SK-N-SH (cell line): ENCODE measurements around the gene SPIB. TPM values are rescaled to one million over a fixed set of nuclear protein-coding genes. Genes with fewer than 3 reads are reported as not detected.
"Not testable (repeated sequence)": the region's sequence is repeated elsewhere in the genome, so short reads cannot be mapped to it uniquely, and the experiment has no call there.

Source experiments
- CTCF ChIA-PET: fragments of 300-600, 350-600 bp; formaldehyde crosslinking; extraction: SDS; loops from one replicate; lab custom pipeline; 2021; lab: Yijun Ruan, JAX
- POLR2A ChIA-PET: fragments of 350-600 bp; sonication (Branson Sonifier 250); formaldehyde crosslinking; extraction: SDS; loops from one replicate; lab custom pipeline; 2020; ENCODE audit warnings: antibody characterized with exemption, inconsistent platforms; lab: Yijun Ruan, JAX
- DNase-seq: peaks from one replicate; pipeline ENCODE4 v3.0.0; 2012
- H2AFZ ChIP-seq: fragments of 200-600 bp; sonication (generic); 2 replicates; pipeline ENCODE4 v1.8.1; 2016; ENCODE audit warnings: antibody characterized with exemption, mild to moderate bottlenecking, low read depth
- H3F3A ChIP-seq: fragments of 200-600 bp; sonication (generic); replicated peaks from 2 replicates; pipeline ENCODE3; 2016; ENCODE audit warnings: antibody characterized with exemption, mild to moderate bottlenecking; ENCODE audit not compliant: insufficient read depth
- H3K27ac ChIP-seq, 2 experiments: fragments of 200-500 bp in 1 of 2; fragments of 200-600 bp in 1 of 2; sonication (Bioruptor generic) in 1 of 2; sonication (generic), shearing (Covaris generic) in 1 of 2; 2 replicates each; pipeline versions ENCODE4 v1.5.1 to v1.6.1; 2014 to 2016; ENCODE audit warnings: low read depth in 2 of 2, inconsistent platforms in 1 of 2, low read length in 1 of 2, mild to moderate bottlenecking in 1 of 2, mixed read lengths in 1 of 2
- H3K27me3 ChIP-seq: fragments of 200-600 bp; sonication (generic), shearing (Covaris generic); 2 replicates; pipeline ENCODE4 v1.6.1; 2016; ENCODE audit warnings: mixed run types; ENCODE audit not compliant: insufficient read depth
- H3K36me3 ChIP-seq, 2 experiments: fragments of 200-500 bp in 1 of 2; fragments of 200-600 bp in 1 of 2; sonication (Bioruptor generic) in 1 of 2; sonication (generic) in 1 of 2; replicated peaks in 1 of 2; 2 replicates each; pipeline versions ENCODE3 to v1.5.1; 2014 to 2016; ENCODE audit warnings: low read length in 1 of 2, mild to moderate bottlenecking in 1 of 2; ENCODE audit not compliant: insufficient read depth in 2 of 2, control insufficient read depth in 1 of 2
- H3K4me1 ChIP-seq, 2 experiments: fragments of 200-500 bp in 1 of 2; fragments of 200-600 bp in 1 of 2; sonication (Bioruptor generic) in 1 of 2; sonication (generic), shearing (Covaris generic) in 1 of 2; 2 replicates each; pipeline versions ENCODE4 v1.5.1 to v1.6.1; 2014 to 2016; ENCODE audit warnings: low read depth in 1 of 2, low read length in 1 of 2, mixed run types in 1 of 2; ENCODE audit not compliant: insufficient read depth in 2 of 2, control insufficient read depth in 1 of 2
- H3K4me2 ChIP-seq: fragments of 200-600 bp; sonication (generic), shearing (Covaris generic); 2 replicates; pipeline ENCODE4 v1.6.1; 2017; ENCODE audit warnings: mixed run types
- H3K4me3 ChIP-seq, 2 experiments: fragments of 200-500 bp in 1 of 2; fragments of 200-600 bp in 1 of 2; sonication (Bioruptor generic) in 1 of 2; sonication (generic), shearing (Covaris generic) in 1 of 2; 2 replicates each; pipeline versions ENCODE4 v1.5.1 to v1.8.1; 2014 to 2016; ENCODE audit warnings: low read depth in 2 of 2, inconsistent platforms in 1 of 2, low read length in 1 of 2, mild to moderate bottlenecking in 1 of 2, mixed read lengths in 1 of 2, moderate library complexity in 1 of 2
- H3K79me2 ChIP-seq: fragments of 200-600 bp; sonication (generic); 2 replicates; pipeline ENCODE4 v1.8.1; 2017; ENCODE audit warnings: mild to moderate bottlenecking; ENCODE audit not compliant: insufficient read depth
- H3K9ac ChIP-seq: fragments of 200-600 bp; sonication (generic); 2 replicates; pipeline ENCODE4 v1.6.1; 2017; ENCODE audit warnings: mixed run types
- H3K9me2 ChIP-seq: fragments of 200-600 bp; sonication (generic); 2 replicates; pipeline ENCODE4 v1.6.1; 2017; ENCODE audit warnings: mixed run types
- H3K9me3 ChIP-seq: fragments of 200-600 bp; sonication (generic); 2 replicates; pipeline ENCODE4 v1.6.1; 2017; ENCODE audit warnings: mixed run types, mild to moderate bottlenecking, moderate library complexity
- H4K20me1 ChIP-seq: fragments of 200-600 bp; sonication (generic); 2 replicates; pipeline ENCODE4 v1.6.1; 2017; ENCODE audit warnings: mild to moderate bottlenecking, mixed run types; ENCODE audit not compliant: insufficient read depth
- ELF1 ChIP-seq: IDR thresholded peaks from 2 replicates; pipeline ENCODE4 v1.4.0; 2012
- EP300 ChIP-seq, 2 experiments: IDR thresholded peaks; 2 replicates each; pipeline versions ENCODE4 v1.4.0 to v1.6.1; 2012; ENCODE audit warnings: borderline replicate concordance in 1 of 2, low read depth in 1 of 2, low read length in 1 of 2
- EZH2phosphoT487 ChIP-seq: fragments of 200-600 bp; sonication (generic); IDR thresholded peaks from 2 replicates; pipeline ENCODE4 v1.6.1; 2017; ENCODE audit warnings: low read depth, mixed run types, mild to moderate bottlenecking, antibody characterized with exemption, moderate library complexity, borderline replicate concordance
- FOXJ3 ChIP-seq: sonication (generic); formaldehyde crosslinking; IDR thresholded peaks from 2 replicates; pipeline ENCODE4 v1.5.1; 2020; ENCODE audit warnings: mild to moderate bottlenecking, missing genetic modification reagents
- FOXM1 ChIP-seq: IDR thresholded peaks from 2 replicates; pipeline ENCODE4 v1.4.0; 2012; ENCODE audit warnings: low read depth, mild to moderate bottlenecking
- GABPA ChIP-seq: IDR thresholded peaks from 2 replicates; pipeline ENCODE4 v1.4.0; 2012; ENCODE audit warnings: low read depth, mild to moderate bottlenecking
- MEF2A ChIP-seq: IDR thresholded peaks from 2 replicates; pipeline ENCODE4 v1.4.0; 2012; ENCODE audit warnings: low read depth, borderline replicate concordance
- MXI1 ChIP-seq: IDR thresholded peaks from 2 replicates; pipeline ENCODE4 v1.6.1; 2012; ENCODE audit warnings: mild to moderate bottlenecking, low read depth, low read length, improper control_type of control experiment
- NFIC ChIP-seq: IDR thresholded peaks from 2 replicates; pipeline ENCODE4 v1.4.0; 2012; ENCODE audit warnings: borderline replicate concordance
- POLR2AphosphoS5 ChIP-seq: IDR thresholded peaks from 2 replicates; pipeline ENCODE4 v1.6.1; 2012; ENCODE audit warnings: low read depth, low read length
- RFX5 ChIP-seq: IDR thresholded peaks from 2 replicates; pipeline ENCODE4 v1.6.1; 2012; ENCODE audit warnings: mild to moderate bottlenecking, improper control_type of control experiment, low read length
- TAF1 ChIP-seq: IDR thresholded peaks from 2 replicates; pipeline ENCODE4 v1.6.1; 2012; ENCODE audit warnings: low read depth, mild to moderate bottlenecking, low read length, moderate library complexity, borderline replicate concordance
- TCF12 ChIP-seq: IDR thresholded peaks from 2 replicates; pipeline ENCODE4 v1.4.0; 2012
- USF2 ChIP-seq: fragments of 150-350 bp; IDR thresholded peaks from 2 replicates; pipeline ENCODE4 v1.6.1; 2017; ENCODE audit warnings: antibody characterized with exemption, low read length, low read depth, borderline replicate concordance
- WGBS: methylation state at CpG from one replicate; pipeline ENCODE4 v1.1.6; 2017; ENCODE audit warnings: low lambda C conversion rate; 5-methylcytosine and 5-hydroxymethylcytosine counted together
- polyA plus RNA-seq, 3 experiments: library from polyadenylated mRNA; depleted of rRNA; stranded (reverse); fragments of >200 nt; gene quantifications; 2 replicates each; pipeline ENCODE4 v1.2.3, GENCODE V29; 2012
- TF ChIP-seq, protein P1 (sequence below): fragments of 200-600 bp; sonication (generic); IDR thresholded peaks from 2 replicates; pipeline ENCODE4 v1.6.1; 2017; ENCODE audit warnings: antibody characterized with exemption, mild to moderate bottlenecking, moderate library complexity

The SPIB gene
- polyA plus RNA-seq, 1 of the 3 experiments (the other 2 are of a cell fraction): not detected

- Histone ChIP-seq H3K27ac (no peak overlapping the region), H3K79me2 (no peaks in the 10 kb centered on the region), H3K9ac (no peak overlapping the region), H3K9me3 (no peaks in the 10 kb centered on the region), H3K4me3 (no peak overlapping the region), H3K9me2 (no peaks in the 10 kb centered on the region), H3K4me1 (peaks cover 0 to 8% of the 10 kb centered on the region in 2 experiments; a peak in 1 of 4 replicates), H3F3A (no peaks in the 10 kb centered on the region), H3K4me2 (no peak overlapping the region), H4K20me1 (no peaks in the 10 kb centered on the region), H2AFZ (no peak overlapping the region)
- DNase-seq: no peak
- WGBS: 40% methylated on average over 5 of the region's 5 CpGs
- ChIA-PET POLR2A (no interaction called here), CTCF (no interaction called here)
- TF ChIP-seq USF2: no peak
- TF ChIP-seq, all 33 proteins: peak for 0
- Histone ChIP-seq H3K27me3 (peaks cover 36% of the 10 kb centered on the region), H3K36me3 (no peaks in the 10 kb centered on the region)
Observed at GRCh38 chr19:50437862-50438449, 19.2 kb downstream of the SPIB start.

DNA sequence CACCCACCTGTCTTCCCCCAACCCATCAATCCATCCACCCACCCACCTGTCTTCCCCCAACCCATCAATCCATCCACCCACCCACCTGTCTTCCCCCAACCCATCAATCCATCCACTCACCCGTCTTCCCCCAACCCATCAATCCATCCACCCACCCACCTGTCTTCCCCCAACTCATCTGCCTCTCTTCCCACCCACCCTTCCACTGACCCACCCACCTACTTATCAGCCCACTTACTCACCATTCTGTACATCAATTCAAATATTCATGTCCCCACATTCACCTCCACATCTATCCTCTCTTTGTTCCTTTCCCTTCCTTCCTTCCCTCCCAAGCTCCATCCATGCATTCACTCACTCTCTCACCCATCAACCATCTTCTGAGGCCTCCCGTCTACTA is 20.4 kb downstream of the SPIB start:
- H3K4me1 ChIP-seq, H3K4me2 ChIP-seq, H3K36me3 ChIP-seq, POLR2A ChIA-PET, H3K9me2 ChIP-seq, H3K9me3 ChIP-seq, H2AFZ ChIP-seq, H3F3A ChIP-seq, H3K79me2 ChIP-seq, H3K4me3 ChIP-seq, H4K20me1 ChIP-seq, H3K27ac ChIP-seq, DNase-seq, H3K9ac ChIP-seq: not testable (repeated sequence)
- 14% methylated on average over 2 of the region's 2 CpGs for WGBS
- H3K27me3 ChIP-seq: peaks cover 24% of the 10 kb centered on the region
- CTCF ChIA-PET: interaction anchor here (1.1 kb wide), 1 partner anchor 169 kb away, joined by 3 read pairs; no protein-coding TSS in a partner anchor

DNA sequence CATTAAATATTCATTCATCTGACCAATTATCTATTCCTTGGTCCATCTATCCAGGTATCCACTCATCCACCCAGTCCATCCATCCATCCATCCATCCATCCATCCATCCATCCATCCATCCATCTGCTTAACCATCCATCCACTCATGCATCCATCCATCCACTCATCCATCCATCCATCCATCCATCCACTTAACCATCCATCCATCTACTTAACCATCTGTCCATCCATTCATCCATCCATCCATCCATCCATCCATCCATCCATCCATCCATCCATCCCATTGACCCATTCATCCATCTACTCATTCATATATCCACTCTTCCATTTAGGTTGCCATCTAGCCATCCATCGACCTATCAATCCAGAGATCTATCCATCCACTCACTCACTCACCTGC is 25.3 kb downstream of the SPIB start:
- Histone ChIP-seq H3K9ac (no peak overlapping the region), H3F3A (no peaks in the 10 kb centered on the region), H3K36me3 (no peaks in the 10 kb centered on the region), H3K4me1 (no peaks in the 10 kb centered on the region), H3K9me2 (no peaks in the 10 kb centered on the region), H3K4me3 (no peak overlapping the region), H3K9me3 (no peaks in the 10 kb centered on the region), H3K79me2 (no peaks in the 10 kb centered on the region), H3K27ac (no peak overlapping the region), H4K20me1 (no peaks in the 10 kb centered on the region), H3K4me2 (no peak overlapping the region), H3K27me3 (peaks cover 6% of the 10 kb centered on the region; the same call in 1 of the 2 replicates), H2AFZ (no peak overlapping the region)
- WGBS: 2% methylated on average over 1 of the region's 1 CpG
- ChIA-PET CTCF (interaction anchor here (1.1 kb wide), 1 partner anchor 16 kb away, joined by 4 read pairs; no protein-coding TSS in a partner anchor), POLR2A (interaction anchor here (1.5 kb wide), 1 partner anchor 16 kb away, joined by 3 read pairs; no protein-coding TSS in a partner anchor)
- no peak for DNase-seq
- no peak for TF ChIP-seq FOXJ3 (CRISPR knock-in tag)
- no peak for TF ChIP-seq EP300 (IDR thresholded peaks at IDR 0.05; ENCODE audit: borderline replicate concordance in 1 of 2, low read depth in 1 of 2, low read length in 1 of 2)
- no peak for TF ChIP-seq MEF2A
- TF ChIP-seq TAF1: no peak
- no peak for TF ChIP-seq RFX5
- TF ChIP-seq NFIC: no peak
- TF ChIP-seq FOXM1: no peak
- TF ChIP-seq ELF1: no peak
- TF ChIP-seq, protein P1, sequence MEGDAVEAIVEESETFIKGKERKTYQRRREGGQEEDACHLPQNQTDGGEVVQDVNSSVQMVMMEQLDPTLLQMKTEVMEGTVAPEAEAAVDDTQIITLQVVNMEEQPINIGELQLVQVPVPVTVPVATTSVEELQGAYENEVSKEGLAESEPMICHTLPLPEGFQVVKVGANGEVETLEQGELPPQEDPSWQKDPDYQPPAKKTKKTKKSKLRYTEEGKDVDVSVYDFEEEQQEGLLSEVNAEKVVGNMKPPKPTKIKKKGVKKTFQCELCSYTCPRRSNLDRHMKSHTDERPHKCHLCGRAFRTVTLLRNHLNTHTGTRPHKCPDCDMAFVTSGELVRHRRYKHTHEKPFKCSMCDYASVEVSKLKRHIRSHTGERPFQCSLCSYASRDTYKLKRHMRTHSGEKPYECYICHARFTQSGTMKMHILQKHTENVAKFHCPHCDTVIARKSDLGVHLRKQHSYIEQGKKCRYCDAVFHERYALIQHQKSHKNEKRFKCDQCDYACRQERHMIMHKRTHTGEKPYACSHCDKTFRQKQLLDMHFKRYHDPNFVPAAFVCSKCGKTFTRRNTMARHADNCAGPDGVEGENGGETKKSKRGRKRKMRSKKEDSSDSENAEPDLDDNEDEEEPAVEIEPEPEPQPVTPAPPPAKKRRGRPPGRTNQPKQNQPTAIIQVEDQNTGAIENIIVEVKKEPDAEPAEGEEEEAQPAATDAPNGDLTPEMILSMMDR: no peak
- TF ChIP-seq MXI1: no peak
- no peak for TF ChIP-seq POLR2AphosphoS5
- no peak for TF ChIP-seq USF2
- no peak for TF ChIP-seq TCF12
- TF ChIP-seq EZH2phosphoT487: no peak
- TF ChIP-seq GABPA: no peak
